WERI-Rb-1 (cell line): ENCODE results near the gene SBF1.

Source experiments
- DNase-seq: peaks from one replicate; pipeline ENCODE4 v3.0.0-alpha.2; 2020
- H3K27ac ChIP-seq: fragments of 250-450 bp; sonication (Bioruptor Pico); 2 replicates; pipeline ENCODE4 v1.5.1; 2020; ENCODE audit warnings: mild to moderate bottlenecking, moderate library complexity
- H3K27me3 ChIP-seq: fragments of 250-450 bp; sonication (Bioruptor Pico); 2 replicates; pipeline ENCODE4 v1.5.1; 2021; ENCODE audit warnings: mild to moderate bottlenecking, low read depth, moderate library complexity; ENCODE audit not compliant: insufficient read depth, severe bottlenecking
- H3K36me3 ChIP-seq: fragments of 250-450 bp; sonication (Bioruptor Pico); 2 replicates; pipeline ENCODE4 v1.5.1; 2020; ENCODE audit warnings: mild to moderate bottlenecking, moderate library complexity
- H3K4me3 ChIP-seq: 2 replicates; pipeline ENCODE4 v1.5.1; 2011; ENCODE audit warnings: low read depth, mild to moderate bottlenecking, control low read depth, low read length
- H3K9me3 ChIP-seq: fragments of 250-450 bp; sonication (Bioruptor Pico); 2 replicates; pipeline ENCODE4 v1.5.1; 2021; ENCODE audit warnings: mild to moderate bottlenecking, moderate library complexity; ENCODE audit not compliant: severe bottlenecking
- CTCF ChIP-seq: IDR thresholded peaks from 2 replicates; pipeline ENCODE4 v1.5.1; 2011; ENCODE audit warnings: low read depth, mild to moderate bottlenecking, control low read depth, inconsistent platforms, low read length

Gene SBF1

GRCh38 chr22:50507421-50507990, 32.7 kb upstream of the SBF1 start, which contains the start of gene LMF2:
Gene LMF2, minus strand, starts transcription at chr22:50507702. Its CDS starts 27 bp downstream, at chr22:50507675.
- no peak for TF ChIP-seq CTCF
- Histone ChIP-seq H3K27me3 (no peaks in the 10 kb centered on the region), H3K4me3 (peak within 1 kb of the TSS; percentile 97), H3K36me3 (peaks cover 54% of the 10 kb centered on the region), H3K9me3 (no peaks in the 10 kb centered on the region), H3K27ac (peak within 1 kb of the TSS; percentile 99)
- peak; percentile 89 for DNase-seq

GRCh38 chr22:50506611-50507420, 32.0 kb upstream of the SBF1 start:
- Histone ChIP-seq H3K36me3 (peaks cover 53% of the 10 kb centered on the region), H3K9me3 (no peaks in the 10 kb centered on the region), H3K4me3 (peak overlapping the region; percentile 94), H3K27me3 (no peaks in the 10 kb centered on the region), H3K27ac (peak overlapping the region; percentile 92)
- no peak for TF ChIP-seq CTCF
- no peak for DNase-seq

- H3K4me3 ChIP-seq: no peak overlapping the region; the same call in 1 of the 2 replicates
- H3K36me3 ChIP-seq: peaks cover 50% of the 10 kb centered on the region
Measured at GRCh38 chr22:50505776-50506610, 31.2 kb upstream of the SBF1 start.

GRCh38 chr22:50505276-50505775, 30.5 kb upstream of the SBF1 start:
- H3K4me3 ChIP-seq: no peak overlapping the region
- DNase-seq: no peak
- no peaks in the 10 kb centered on the region for H3K9me3 ChIP-seq
- peaks cover 44% of the 10 kb centered on the region for H3K36me3 ChIP-seq
- no peak for TF ChIP-seq CTCF
- H3K27me3 ChIP-seq: no peaks in the 10 kb centered on the region
- H3K27ac ChIP-seq: no peak overlapping the region

More at GRCh38 chr22:50505776-50506610, 31.2 kb upstream of the SBF1 start:
- Histone ChIP-seq H3K27me3 (no peaks in the 10 kb centered on the region), H3K27ac (peak overlapping the region; percentile 43), H3K9me3 (no peaks in the 10 kb centered on the region)
- no peak for DNase-seq
- no peak for TF ChIP-seq CTCF

GRCh38 chr22:50504369-50505211, 29.8 kb upstream of the SBF1 start:
- Histone ChIP-seq H3K27me3 (no peaks in the 10 kb centered on the region), H3K27ac (no peak overlapping the region), H3K36me3 (peaks cover 37% of the 10 kb centered on the region), H3K9me3 (no peaks in the 10 kb centered on the region), H3K4me3 (no peak overlapping the region)
- DNase-seq: no peak
- TF ChIP-seq CTCF: no peak
